HEK293 (cell line): ENCODE measurements around the gene FIS1.

Source experiments
- CTCF ChIA-PET: fragments of 350-600 bp; formaldehyde crosslinking; extraction: SDS; loops from one replicate; lab custom pipeline; 2021; ENCODE audit warnings: antibody characterized with exemption; lab: Yijun Ruan, JAX
- POLR2A ChIA-PET: fragments of 300-600 bp; formaldehyde crosslinking; extraction: SDS; loops from one replicate; lab custom pipeline; 2020; ENCODE audit warnings: antibody characterized with exemption, inconsistent platforms; lab: Yijun Ruan, JAX
- H3K27ac ChIP-seq: fragments of 200-500 bp; sonication (Bioruptor generic); 2 replicates; pipeline ENCODE4 v1.5.1; 2014; ENCODE audit warnings: low read depth, low read length, control low read depth, inconsistent platforms; ENCODE audit errors: extremely low read depth
- H3K36me3 ChIP-seq, 2 experiments: fragments of 200-500 bp in 1 of 2; sonication (Bioruptor generic) in 1 of 2; 1 replicate in 1 of 2; 2 replicates in 1 of 2; pipeline ENCODE4 v1.5.1; 2014 to 2017; ENCODE audit warnings: inconsistent platforms in 2 of 2, low read length in 2 of 2; ENCODE audit not compliant: control insufficient read depth in 2 of 2, insufficient read depth in 1 of 2
- H3K4me1 ChIP-seq: fragments of 200-500 bp; sonication (Bioruptor generic); 2 replicates; pipeline ENCODE4 v1.5.1; 2014; ENCODE audit warnings: mild to moderate bottlenecking, low read length, inconsistent platforms; ENCODE audit not compliant: control insufficient read depth, insufficient read depth
- H3K4me3 ChIP-seq: 2 replicates; pipeline ENCODE4 v1.5.1; 2011; ENCODE audit warnings: low read depth, mild to moderate bottlenecking, control low read depth, low read length, moderate library complexity
- H3K9me3 ChIP-seq: fragments of 200-500 bp; sonication (Bioruptor generic); 2 replicates; pipeline ENCODE4 v1.5.1; 2014; ENCODE audit warnings: low read depth, low read length, inconsistent platforms; ENCODE audit not compliant: control insufficient read depth, insufficient read depth
- FEZF1 ChIP-seq: fragments of 450-650 bp; formaldehyde crosslinking; IDR thresholded peaks from 2 replicates; pipeline ENCODE4 v1.5.1; 2016; ENCODE audit warnings: missing biosample characterization, missing genetic modification characterization
- KLF9 ChIP-seq: fragments of 450-650 bp; formaldehyde crosslinking; IDR thresholded peaks from 2 replicates; pipeline ENCODE4 v1.5.1; 2016; ENCODE audit warnings: missing biosample characterization, missing genetic modification characterization, low read depth
- ZFHX2 ChIP-seq: fragments of 450-650 bp; formaldehyde crosslinking; conservative IDR thresholded peaks from 2 replicates; pipeline ENCODE4 v1.5.1; 2016; ENCODE audit warnings: missing biosample characterization, missing genetic modification characterization
- ZFP37 ChIP-seq: fragments of 450-650 bp; formaldehyde crosslinking; IDR thresholded peaks from 2 replicates; pipeline ENCODE4 v1.5.1; 2016; ENCODE audit warnings: missing biosample characterization, missing genetic modification characterization
- ZNF121 ChIP-seq: fragments of 450-650 bp; formaldehyde crosslinking; IDR thresholded peaks from 2 replicates; pipeline ENCODE4 v1.5.1; 2016; ENCODE audit warnings: missing biosample characterization, missing genetic modification characterization
- ZNF133 ChIP-seq: fragments of 450-650 bp; formaldehyde crosslinking; IDR thresholded peaks from 2 replicates; pipeline ENCODE4 v1.5.1; 2016; ENCODE audit warnings: missing biosample characterization, missing genetic modification characterization
- ZNF138 ChIP-seq: fragments of 450-650 bp; formaldehyde crosslinking; IDR thresholded peaks from 2 replicates; pipeline ENCODE4 v1.5.1; 2016; ENCODE audit warnings: missing biosample characterization, missing genetic modification characterization, borderline replicate concordance
- ZNF16 ChIP-seq: fragments of 450-650 bp; formaldehyde crosslinking; IDR thresholded peaks from 2 replicates; pipeline ENCODE4 v1.5.1; 2016; ENCODE audit warnings: low read depth, missing biosample characterization, missing genetic modification characterization
- ZNF248 ChIP-seq: fragments of 450-650 bp; formaldehyde crosslinking; IDR thresholded peaks from 2 replicates; pipeline ENCODE4 v1.5.1; 2017; ENCODE audit warnings: missing biosample characterization, missing genetic modification characterization
- ZNF324 ChIP-seq: fragments of 450-650 bp; formaldehyde crosslinking; IDR thresholded peaks from 2 replicates; pipeline ENCODE4 v1.5.1; 2016; ENCODE audit warnings: missing biosample characterization, missing genetic modification characterization
- ZNF341 ChIP-seq: fragments of 450-650 bp; formaldehyde crosslinking; IDR thresholded peaks from 2 replicates; pipeline ENCODE4; 2016; ENCODE audit warnings: low read depth, missing biosample characterization, missing genetic modification characterization
- ZNF677 ChIP-seq: fragments of 450-650 bp; IDR thresholded peaks from 2 replicates; pipeline ENCODE4 v1.5.0; 2018; ENCODE audit warnings: missing biosample characterization, mild to moderate bottlenecking, missing genetic modification characterization, moderate library complexity
- ZNF701 ChIP-seq: fragments of 450-650 bp; formaldehyde crosslinking; IDR thresholded peaks from 2 replicates; pipeline ENCODE4 v1.5.1; 2016; ENCODE audit warnings: missing biosample characterization, missing genetic modification characterization
- TF ChIP-seq, protein P1 (sequence below): fragments of 450-650 bp; formaldehyde crosslinking; IDR thresholded peaks from 2 replicates; pipeline ENCODE4 v1.5.1; 2016; ENCODE audit warnings: missing biosample characterization, missing genetic modification characterization
- TF ChIP-seq, protein P2 (sequence below): fragments of 450-650 bp; formaldehyde crosslinking; conservative IDR thresholded peaks from 2 replicates; pipeline ENCODE4 v1.5.1; 2016; ENCODE audit warnings: low read depth, missing biosample characterization, missing genetic modification characterization
- TF ChIP-seq, protein P3 (sequence below): fragments of 450-650 bp; formaldehyde crosslinking; IDR thresholded peaks from 2 replicates; pipeline ENCODE4 v1.5.1; 2016; ENCODE audit warnings: missing biosample characterization, missing genetic modification characterization, low read depth
- TF ChIP-seq, protein P4 (sequence below): fragments of 450-650 bp; formaldehyde crosslinking; IDR thresholded peaks from 2 replicates; pipeline ENCODE4 v1.5.1; 2016; ENCODE audit warnings: missing biosample characterization, missing genetic modification characterization
- TF ChIP-seq, protein P5 (sequence below): fragments of 450-650 bp; formaldehyde crosslinking; IDR thresholded peaks from 2 replicates; pipeline ENCODE4 v1.5.1; 2017; ENCODE audit warnings: missing biosample characterization, missing genetic modification characterization

FIS1 gene

DNA sequence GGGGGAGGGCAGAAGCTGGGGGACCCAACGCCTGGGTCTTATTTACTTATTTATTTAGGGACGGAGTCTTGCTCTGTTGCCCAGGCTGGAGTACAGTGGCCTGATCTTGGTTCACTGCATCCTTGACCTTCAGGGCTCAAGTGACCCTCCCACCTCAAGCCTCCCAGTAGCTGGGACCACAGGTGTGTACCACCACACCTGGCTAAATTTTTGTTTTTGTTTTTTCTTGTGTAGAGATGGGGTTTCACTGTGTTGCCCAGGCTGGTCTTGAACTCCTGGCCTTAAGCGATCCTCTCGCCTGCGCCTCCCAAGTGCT lies 42.3 kb downstream of the FIS1 start:
- Histone ChIP-seq H3K36me3 (peaks cover 0 to 2% of the 10 kb centered on the region in 2 experiments; a peak in 1 of 3 replicates), H3K9me3 (no peaks in the 10 kb centered on the region)
- TF ChIP-seq ZNF248 (tag by site-specific recombination) (no peak), ZNF121 (tag by site-specific recombination) (peak; percentile 34; the same call in 1 of the 2 replicates)
- TF ChIP-seq, all 188 proteins: peak for 1
- no peaks in the 10 kb centered on the region for H3K4me1 ChIP-seq
- CTCF ChIA-PET, result interaction anchor here (3.2 kb wide), 1 partner anchor 10 kb away, joined by 17 read pairs; no protein-coding TSS in a partner anchor
- no peak overlapping the region for H3K4me3 ChIP-seq
- H3K27ac ChIP-seq, result no peak overlapping the region
- POLR2A ChIA-PET, result interaction anchor here (0.6 to 1.5 kb wide), 2 partner anchors 15 to 51 kb away, joined by 5 to 6 read pairs; partner anchors contain the start of genes PLOD3 and ZNHIT1

DNA sequence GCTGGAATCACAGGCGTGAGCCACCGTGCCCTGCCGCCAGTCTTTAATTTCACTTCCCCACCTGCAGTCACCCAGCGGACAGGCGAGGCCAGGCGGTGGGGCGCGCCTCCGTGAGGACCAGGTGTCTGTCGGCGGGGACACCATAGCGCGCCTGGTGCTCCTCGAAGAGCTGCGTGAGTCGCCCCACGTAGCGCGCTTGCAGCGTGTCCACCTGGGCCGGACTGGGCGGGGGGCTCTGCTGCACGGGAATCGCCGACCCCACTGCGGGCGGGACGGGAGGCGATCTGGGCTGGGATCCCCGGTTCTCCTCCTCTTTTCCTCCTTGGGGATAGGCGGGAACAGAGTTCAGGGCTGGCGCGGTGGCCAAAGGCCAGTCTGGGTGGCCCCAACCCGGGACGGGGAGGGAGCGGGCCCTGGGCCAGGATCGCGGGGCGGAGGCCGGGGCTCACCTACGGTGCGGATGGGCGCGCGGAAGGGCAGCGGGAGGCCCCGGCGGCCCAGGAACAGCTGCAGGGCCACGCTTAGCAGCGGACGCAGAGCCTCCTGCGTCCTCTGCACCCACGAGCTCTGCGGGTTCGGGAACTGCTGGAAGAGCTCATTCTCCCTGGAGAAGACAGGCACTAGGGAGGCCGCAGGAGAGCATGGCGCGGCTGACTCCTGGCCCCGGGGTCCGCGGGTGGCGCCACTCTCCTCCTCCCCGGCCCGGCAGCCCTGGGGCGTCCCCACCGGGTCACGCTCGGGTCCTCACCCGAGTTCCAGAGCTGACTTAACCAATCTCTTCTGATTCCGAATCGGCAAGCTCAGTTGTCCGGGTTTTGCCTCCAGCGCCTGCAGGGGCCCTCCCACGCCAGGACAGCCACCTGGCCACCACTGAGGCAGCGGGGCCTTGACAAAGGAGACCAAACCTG lies 42.9 kb downstream of the FIS1 start:
- H3K4me1 ChIP-seq, result no peaks in the 10 kb centered on the region
- H3K4me3 ChIP-seq, result no peak overlapping the region
- H3K36me3 ChIP-seq, result no peaks in the 10 kb centered on the region
- ChIA-PET POLR2A (interaction anchor here (0.6 to 1.5 kb wide), 2 partner anchors 16 to 120 kb away, joined by 3 to 6 read pairs; partner anchors contain the start of genes IFT22, PLOD3 and ZNHIT1), CTCF (interaction anchor here (3.2 kb wide), 1 partner anchor 9 kb away, joined by 17 read pairs; no protein-coding TSS in a partner anchor)
- TF ChIP-seq ZNF701 (no peak), ZNF341 (no peak), ZNF138 (tag by site-specific recombination) (no peak), ZNF677 (no peak), ZNF324 (tag by site-specific recombination) (no peak), KLF9 (tag by site-specific recombination) (no peak), FEZF1 (tag by site-specific recombination) (no peak)
- TF ChIP-seq, protein P1, sequence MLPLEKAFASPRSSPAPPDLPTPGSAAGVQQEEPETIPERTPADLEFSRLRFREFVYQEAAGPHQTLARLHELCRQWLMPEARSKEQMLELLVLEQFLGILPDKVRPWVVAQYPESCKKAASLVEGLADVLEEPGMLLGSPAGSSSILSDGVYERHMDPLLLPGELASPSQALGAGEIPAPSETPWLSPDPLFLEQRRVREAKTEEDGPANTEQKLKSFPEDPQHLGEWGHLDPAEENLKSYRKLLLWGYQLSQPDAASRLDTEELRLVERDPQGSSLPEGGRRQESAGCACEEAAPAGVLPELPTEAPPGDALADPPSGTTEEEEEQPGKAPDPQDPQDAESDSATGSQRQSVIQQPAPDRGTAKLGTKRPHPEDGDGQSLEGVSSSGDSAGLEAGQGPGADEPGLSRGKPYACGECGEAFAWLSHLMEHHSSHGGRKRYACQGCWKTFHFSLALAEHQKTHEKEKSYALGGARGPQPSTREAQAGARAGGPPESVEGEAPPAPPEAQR, result no peak
- TF ChIP-seq, protein P2, sequence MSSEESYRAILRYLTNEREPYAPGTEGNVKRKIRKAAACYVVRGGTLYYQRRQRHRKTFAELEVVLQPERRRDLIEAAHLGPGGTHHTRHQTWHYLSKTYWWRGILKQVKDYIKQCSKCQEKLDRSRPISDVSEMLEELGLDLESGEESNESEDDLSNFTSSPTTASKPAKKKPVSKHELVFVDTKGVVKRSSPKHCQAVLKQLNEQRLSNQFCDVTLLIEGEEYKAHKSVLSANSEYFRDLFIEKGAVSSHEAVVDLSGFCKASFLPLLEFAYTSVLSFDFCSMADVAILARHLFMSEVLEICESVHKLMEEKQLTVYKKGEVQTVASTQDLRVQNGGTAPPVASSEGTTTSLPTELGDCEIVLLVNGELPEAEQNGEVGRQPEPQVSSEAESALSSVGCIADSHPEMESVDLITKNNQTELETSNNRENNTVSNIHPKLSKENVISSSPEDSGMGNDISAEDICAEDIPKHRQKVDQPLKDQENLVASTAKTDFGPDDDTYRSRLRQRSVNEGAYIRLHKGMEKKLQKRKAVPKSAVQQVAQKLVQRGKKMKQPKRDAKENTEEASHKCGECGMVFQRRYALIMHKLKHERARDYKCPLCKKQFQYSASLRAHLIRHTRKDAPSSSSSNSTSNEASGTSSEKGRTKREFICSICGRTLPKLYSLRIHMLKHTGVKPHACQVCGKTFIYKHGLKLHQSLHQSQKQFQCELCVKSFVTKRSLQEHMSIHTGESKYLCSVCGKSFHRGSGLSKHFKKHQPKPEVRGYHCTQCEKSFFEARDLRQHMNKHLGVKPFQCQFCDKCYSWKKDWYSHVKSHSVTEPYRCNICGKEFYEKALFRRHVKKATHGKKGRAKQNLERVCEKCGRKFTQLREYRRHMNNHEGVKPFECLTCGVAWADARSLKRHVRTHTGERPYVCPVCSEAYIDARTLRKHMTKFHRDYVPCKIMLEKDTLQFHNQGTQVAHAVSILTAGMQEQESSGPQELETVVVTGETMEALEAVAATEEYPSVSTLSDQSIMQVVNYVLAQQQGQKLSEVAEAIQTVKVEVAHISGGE (tag by site-specific recombination), result no peak
- no peak overlapping the region for H3K27ac ChIP-seq
- no peaks in the 10 kb centered on the region for H3K9me3 ChIP-seq

DNA sequence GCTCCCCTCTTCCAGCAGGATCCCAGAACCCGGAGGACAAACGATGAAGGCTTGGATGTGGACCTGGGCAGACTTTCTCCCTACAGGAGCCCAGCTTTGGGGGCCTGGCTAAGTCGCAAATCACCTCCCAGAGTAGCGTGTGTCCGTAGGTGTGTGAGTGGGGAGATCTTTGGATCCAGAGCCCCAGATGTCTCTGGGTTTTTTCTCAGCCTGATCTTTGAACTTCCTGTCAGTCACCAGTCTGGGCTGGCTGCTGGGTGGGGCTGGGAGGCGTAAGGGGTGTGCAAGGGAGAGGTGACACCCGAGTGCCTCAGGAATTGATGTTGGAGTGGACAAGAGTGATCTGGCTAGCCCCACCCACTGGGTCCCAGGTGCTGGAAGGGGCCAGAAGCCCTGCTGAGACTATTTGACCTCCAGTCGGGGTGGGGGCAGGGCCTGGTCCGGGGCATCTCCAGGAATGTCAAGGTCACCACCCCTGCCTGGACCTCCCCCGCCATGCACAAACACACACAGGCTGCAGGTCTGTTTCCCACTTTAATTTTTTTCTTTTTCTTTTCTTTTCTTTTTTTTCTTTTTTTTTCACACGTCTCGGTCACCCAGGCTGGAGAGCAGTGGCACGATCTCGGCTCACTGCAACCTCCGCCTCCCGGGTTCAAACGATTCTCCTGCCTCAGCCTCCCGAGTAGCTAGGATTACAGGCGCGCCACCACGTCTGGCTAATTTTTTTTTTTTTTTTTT lies 43.9 kb downstream of the FIS1 start, which contains the start of gene MOGAT3:
Gene MOGAT3 (minus strand): TSS at position 175 of the 738 bp plus-strand sequence. CDS start 182 bp downstream, outside the sequence.
- no peak within 1 kb of the TSS for H3K27ac ChIP-seq
- H3K36me3 ChIP-seq, result no peaks in the 10 kb centered on the region
- H3K4me3 ChIP-seq, result no peak within 1 kb of the TSS
- POLR2A ChIA-PET, result no interaction called here
- no peaks in the 10 kb centered on the region for H3K4me1 ChIP-seq
- H3K9me3 ChIP-seq, result no peaks in the 10 kb centered on the region
- CTCF ChIA-PET, result interaction anchor here (0.9 to 1.2 kb wide), 3 partner anchors 11 to 73 kb away, joined by 3 to 4 read pairs (median 3); no protein-coding TSS in a partner anchor
- TF ChIP-seq, protein P3, sequence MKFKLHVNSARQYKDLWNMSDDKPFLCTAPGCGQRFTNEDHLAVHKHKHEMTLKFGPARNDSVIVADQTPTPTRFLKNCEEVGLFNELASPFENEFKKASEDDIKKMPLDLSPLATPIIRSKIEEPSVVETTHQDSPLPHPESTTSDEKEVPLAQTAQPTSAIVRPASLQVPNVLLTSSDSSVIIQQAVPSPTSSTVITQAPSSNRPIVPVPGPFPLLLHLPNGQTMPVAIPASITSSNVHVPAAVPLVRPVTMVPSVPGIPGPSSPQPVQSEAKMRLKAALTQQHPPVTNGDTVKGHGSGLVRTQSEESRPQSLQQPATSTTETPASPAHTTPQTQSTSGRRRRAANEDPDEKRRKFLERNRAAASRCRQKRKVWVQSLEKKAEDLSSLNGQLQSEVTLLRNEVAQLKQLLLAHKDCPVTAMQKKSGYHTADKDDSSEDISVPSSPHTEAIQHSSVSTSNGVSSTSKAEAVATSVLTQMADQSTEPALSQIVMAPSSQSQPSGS, result no peak
- TF ChIP-seq, protein P4, sequence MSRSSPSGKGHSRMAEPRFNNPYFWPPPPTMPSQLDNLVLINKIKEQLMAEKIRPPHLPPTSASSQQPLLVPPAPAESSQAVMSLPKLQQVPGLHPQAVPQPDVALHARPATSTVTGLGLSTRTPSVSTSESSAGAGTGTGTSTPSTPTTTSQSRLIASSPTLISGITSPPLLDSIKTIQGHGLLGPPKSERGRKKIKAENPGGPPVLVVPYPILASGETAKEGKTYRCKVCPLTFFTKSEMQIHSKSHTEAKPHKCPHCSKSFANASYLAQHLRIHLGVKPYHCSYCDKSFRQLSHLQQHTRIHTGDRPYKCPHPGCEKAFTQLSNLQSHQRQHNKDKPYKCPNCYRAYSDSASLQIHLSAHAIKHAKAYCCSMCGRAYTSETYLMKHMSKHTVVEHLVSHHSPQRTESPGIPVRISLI, result 0 out of 2 replicates have a peak, but pooled peaks have one; percentile 52
- TF ChIP-seq, protein P5, sequence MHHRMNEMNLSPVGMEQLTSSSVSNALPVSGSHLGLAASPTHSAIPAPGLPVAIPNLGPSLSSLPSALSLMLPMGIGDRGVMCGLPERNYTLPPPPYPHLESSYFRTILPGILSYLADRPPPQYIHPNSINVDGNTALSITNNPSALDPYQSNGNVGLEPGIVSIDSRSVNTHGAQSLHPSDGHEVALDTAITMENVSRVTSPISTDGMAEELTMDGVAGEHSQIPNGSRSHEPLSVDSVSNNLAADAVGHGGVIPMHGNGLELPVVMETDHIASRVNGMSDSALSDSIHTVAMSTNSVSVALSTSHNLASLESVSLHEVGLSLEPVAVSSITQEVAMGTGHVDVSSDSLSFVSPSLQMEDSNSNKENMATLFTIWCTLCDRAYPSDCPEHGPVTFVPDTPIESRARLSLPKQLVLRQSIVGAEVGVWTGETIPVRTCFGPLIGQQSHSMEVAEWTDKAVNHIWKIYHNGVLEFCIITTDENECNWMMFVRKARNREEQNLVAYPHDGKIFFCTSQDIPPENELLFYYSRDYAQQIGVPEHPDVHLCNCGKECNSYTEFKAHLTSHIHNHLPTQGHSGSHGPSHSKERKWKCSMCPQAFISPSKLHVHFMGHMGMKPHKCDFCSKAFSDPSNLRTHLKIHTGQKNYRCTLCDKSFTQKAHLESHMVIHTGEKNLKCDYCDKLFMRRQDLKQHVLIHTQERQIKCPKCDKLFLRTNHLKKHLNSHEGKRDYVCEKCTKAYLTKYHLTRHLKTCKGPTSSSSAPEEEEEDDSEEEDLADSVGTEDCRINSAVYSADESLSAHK (tag by site-specific recombination), result no peak
- TF ChIP-seq ZFHX2 (tag by site-specific recombination) (peak; percentile 67), ZFP37 (tag by site-specific recombination) (no peak), ZNF133 (tag by site-specific recombination) (no peak), ZNF16 (tag by site-specific recombination) (no peak)
